ENCODE data around the gene TANGO6.

GRCh38 chr16:69114976-69115355 lies 271.6 kb downstream of the TANGO6 start:
- TF ChIP-seq, protein P1, sequence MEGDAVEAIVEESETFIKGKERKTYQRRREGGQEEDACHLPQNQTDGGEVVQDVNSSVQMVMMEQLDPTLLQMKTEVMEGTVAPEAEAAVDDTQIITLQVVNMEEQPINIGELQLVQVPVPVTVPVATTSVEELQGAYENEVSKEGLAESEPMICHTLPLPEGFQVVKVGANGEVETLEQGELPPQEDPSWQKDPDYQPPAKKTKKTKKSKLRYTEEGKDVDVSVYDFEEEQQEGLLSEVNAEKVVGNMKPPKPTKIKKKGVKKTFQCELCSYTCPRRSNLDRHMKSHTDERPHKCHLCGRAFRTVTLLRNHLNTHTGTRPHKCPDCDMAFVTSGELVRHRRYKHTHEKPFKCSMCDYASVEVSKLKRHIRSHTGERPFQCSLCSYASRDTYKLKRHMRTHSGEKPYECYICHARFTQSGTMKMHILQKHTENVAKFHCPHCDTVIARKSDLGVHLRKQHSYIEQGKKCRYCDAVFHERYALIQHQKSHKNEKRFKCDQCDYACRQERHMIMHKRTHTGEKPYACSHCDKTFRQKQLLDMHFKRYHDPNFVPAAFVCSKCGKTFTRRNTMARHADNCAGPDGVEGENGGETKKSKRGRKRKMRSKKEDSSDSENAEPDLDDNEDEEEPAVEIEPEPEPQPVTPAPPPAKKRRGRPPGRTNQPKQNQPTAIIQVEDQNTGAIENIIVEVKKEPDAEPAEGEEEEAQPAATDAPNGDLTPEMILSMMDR (IDR thresholded peaks at IDR 0.05): no peak
- no peak for TF ChIP-seq POLR2A (IDR thresholded peaks at IDR 0.05)
- no peak for TF ChIP-seq EP300 (IDR thresholded peaks at IDR 0.05)

All from ovary (tissue), 3 donors.